Measurements from ENCODE around the gene SIGLEC10. TPM values are rescaled to one million over a fixed set of nuclear protein-coding genes. Genes with fewer than 3 reads are reported as not detected.
A peak's percentile ranks its signal among the peaks of the same experiment; 100 is the strongest.

Gene SIGLEC10
- total RNA-seq, 1 experiment from 2014 or later, result not detected

DNA sequence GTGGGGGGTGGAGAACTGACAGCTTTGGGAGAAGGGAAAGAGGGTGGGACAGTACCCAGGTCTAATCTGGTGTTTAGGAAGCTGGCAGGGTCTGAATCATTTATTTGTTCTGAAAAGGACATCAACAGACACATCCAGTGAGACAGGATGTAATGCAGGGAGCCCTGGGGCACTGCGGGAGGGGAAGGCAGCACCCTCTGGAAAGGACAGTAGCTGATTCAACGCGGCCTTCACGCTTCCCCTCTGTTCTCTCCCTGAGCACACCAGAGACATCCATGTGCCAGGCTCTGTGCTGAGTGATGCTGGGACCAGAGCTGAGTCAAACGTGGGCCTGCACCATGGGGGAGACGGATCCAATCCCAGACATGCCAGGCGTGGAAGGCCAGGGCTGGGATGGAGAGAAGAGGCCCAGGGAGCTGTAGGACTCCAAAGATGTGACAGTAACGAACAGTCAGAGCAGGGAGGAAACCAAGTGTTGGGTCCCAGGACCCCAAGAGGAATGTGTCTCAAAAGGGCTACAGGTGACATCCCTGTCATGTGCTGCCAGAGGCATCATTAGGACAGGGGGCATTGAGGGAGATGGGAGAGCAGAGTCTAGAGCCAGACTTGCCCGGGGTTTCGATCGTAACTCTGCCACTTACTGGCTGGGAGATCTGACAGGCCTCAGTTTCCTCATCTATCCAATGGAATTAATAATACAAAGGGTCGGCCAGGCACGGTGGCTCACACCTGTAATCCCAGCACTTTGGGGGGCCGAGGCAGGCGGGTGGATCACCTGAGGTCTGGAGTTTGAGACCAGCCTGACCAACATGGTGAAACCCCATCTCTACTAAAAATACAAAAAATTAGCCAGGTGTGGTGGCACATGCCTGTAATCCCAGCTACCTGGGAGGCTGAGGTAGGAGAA is 53.0 kb downstream of the SIGLEC10 start:
- no peak for ATAC-seq
- H3K9ac ChIP-seq (ENCODE audit: low read length), result peak overlapping the region; percentile 53; the same call in 1 of the 2 replicates

More for the DNA sequence above, 53.0 kb downstream of the SIGLEC10 start:
- ChIA-PET RAD21 (ENCODE audit: low non-redundant PET in 1 of 2, low total read pairs in 2 of 2, uncharacterized antibody in 2 of 2, unreplicated experiment in 2 of 2) (interaction anchor here in 1 of 2 experiments (0.5 kb wide), 1 partner anchor 16 kb away, joined by 4 read pairs; no protein-coding TSS in a partner anchor), CTCF (interaction anchor here (0.8 kb wide), 1 partner anchor 25 kb away, joined by 4 read pairs; no protein-coding TSS in a partner anchor), POLR2A (interaction anchor here (1.2 kb wide), 1 partner anchor 25 kb away, joined by 3 read pairs; no protein-coding TSS in a partner anchor)
- H2AFZ ChIP-seq (ENCODE audit: low read depth, low read length, poor library complexity, severe bottlenecking), result no peak overlapping the region
- peaks cover 54% of the 10 kb centered on the region for H3K79me2 ChIP-seq (ENCODE audit: insufficient read depth, low read length)
- no peak overlapping the region; the same call in 1 of the 2 replicates for H3K27ac ChIP-seq (ENCODE audit: low read depth, low read length)
- TF ChIP-seq, protein P1, sequence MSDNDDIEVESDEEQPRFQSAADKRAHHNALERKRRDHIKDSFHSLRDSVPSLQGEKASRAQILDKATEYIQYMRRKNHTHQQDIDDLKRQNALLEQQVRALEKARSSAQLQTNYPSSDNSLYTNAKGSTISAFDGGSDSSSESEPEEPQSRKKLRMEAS (IDR thresholded peaks at IDR 0.05), result no peak
- no peak for TF ChIP-seq FOSL1 (IDR thresholded peaks at IDR 0.05; ENCODE audit: low read depth)
- no peak for TF ChIP-seq TCF7L2 (IDR thresholded peaks at IDR 0.05; ENCODE audit: borderline replicate concordance, extremely low read depth, insufficient read depth, insufficient read length)
- TF ChIP-seq, protein P2, sequence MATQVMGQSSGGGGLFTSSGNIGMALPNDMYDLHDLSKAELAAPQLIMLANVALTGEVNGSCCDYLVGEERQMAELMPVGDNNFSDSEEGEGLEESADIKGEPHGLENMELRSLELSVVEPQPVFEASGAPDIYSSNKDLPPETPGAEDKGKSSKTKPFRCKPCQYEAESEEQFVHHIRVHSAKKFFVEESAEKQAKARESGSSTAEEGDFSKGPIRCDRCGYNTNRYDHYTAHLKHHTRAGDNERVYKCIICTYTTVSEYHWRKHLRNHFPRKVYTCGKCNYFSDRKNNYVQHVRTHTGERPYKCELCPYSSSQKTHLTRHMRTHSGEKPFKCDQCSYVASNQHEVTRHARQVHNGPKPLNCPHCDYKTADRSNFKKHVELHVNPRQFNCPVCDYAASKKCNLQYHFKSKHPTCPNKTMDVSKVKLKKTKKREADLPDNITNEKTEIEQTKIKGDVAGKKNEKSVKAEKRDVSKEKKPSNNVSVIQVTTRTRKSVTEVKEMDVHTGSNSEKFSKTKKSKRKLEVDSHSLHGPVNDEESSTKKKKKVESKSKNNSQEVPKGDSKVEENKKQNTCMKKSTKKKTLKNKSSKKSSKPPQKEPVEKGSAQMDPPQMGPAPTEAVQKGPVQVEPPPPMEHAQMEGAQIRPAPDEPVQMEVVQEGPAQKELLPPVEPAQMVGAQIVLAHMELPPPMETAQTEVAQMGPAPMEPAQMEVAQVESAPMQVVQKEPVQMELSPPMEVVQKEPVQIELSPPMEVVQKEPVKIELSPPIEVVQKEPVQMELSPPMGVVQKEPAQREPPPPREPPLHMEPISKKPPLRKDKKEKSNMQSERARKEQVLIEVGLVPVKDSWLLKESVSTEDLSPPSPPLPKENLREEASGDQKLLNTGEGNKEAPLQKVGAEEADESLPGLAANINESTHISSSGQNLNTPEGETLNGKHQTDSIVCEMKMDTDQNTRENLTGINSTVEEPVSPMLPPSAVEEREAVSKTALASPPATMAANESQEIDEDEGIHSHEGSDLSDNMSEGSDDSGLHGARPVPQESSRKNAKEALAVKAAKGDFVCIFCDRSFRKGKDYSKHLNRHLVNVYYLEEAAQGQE (IDR thresholded peaks at IDR 0.05; ENCODE audit: low read depth), result no peak
- no peak for TF ChIP-seq CBX3 (IDR thresholded peaks at IDR 0.05; ENCODE audit: low read depth)
- no peak for TF ChIP-seq ZNF274 (IDR thresholded peaks at IDR 0.05; ENCODE audit: low read depth, low read length)
- TF ChIP-seq EZH2 (IDR thresholded peaks at IDR 0.05), result no peak
- no peak for TF ChIP-seq CEBPB (IDR thresholded peaks at IDR 0.05; ENCODE audit: low read depth)
- no peak for TF ChIP-seq RAD21 (IDR thresholded peaks at IDR 0.05; ENCODE audit: low read depth)
- no peak for TF ChIP-seq POLR2AphosphoS5 (IDR thresholded peaks at IDR 0.05; ENCODE audit: low read depth, low read length)
- TF ChIP-seq POLR2A (IDR thresholded peaks at IDR 0.05; ENCODE audit: borderline replicate concordance, extremely low read depth, insufficient read depth, insufficient read length), result no peak
- TF ChIP-seq JUND (IDR thresholded peaks at IDR 0.05), result no peak
- TF ChIP-seq, protein P3, sequence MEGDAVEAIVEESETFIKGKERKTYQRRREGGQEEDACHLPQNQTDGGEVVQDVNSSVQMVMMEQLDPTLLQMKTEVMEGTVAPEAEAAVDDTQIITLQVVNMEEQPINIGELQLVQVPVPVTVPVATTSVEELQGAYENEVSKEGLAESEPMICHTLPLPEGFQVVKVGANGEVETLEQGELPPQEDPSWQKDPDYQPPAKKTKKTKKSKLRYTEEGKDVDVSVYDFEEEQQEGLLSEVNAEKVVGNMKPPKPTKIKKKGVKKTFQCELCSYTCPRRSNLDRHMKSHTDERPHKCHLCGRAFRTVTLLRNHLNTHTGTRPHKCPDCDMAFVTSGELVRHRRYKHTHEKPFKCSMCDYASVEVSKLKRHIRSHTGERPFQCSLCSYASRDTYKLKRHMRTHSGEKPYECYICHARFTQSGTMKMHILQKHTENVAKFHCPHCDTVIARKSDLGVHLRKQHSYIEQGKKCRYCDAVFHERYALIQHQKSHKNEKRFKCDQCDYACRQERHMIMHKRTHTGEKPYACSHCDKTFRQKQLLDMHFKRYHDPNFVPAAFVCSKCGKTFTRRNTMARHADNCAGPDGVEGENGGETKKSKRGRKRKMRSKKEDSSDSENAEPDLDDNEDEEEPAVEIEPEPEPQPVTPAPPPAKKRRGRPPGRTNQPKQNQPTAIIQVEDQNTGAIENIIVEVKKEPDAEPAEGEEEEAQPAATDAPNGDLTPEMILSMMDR (IDR thresholded peaks at IDR 0.05 in 2 of 3, conservative IDR thresholded peaks at IDR 0.05 in 1 of 3; ENCODE audit: borderline replicate concordance in 1 of 3, insufficient read depth in 1 of 3, low read depth in 2 of 3, low read length in 2 of 3), result no peak
- no peak for DNase-seq (ENCODE audit: low read depth, low spot score)
- BruUV-seq (replicated peaks), result no TSS peak
- no peaks in the 10 kb centered on the region for H3K27me3 ChIP-seq (ENCODE audit: insufficient read depth, low read length)
- H3K9me2 ChIP-seq (ENCODE audit: insufficient read depth), result no peaks in the 10 kb centered on the region
- no peaks in the 10 kb centered on the region for H4K20me1 ChIP-seq (ENCODE audit: insufficient read depth)
- peak overlapping the region; percentile 30 for H3K4me2 ChIP-seq (ENCODE audit: low read length)
- intact Hi-C loops (cut with micrococcal nuclease), result no loop called here
- H3K36me3 ChIP-seq (ENCODE audit: control insufficient read depth in 1 of 2, insufficient read depth in 2 of 2, low read length in 2 of 2), result no peaks in the 10 kb centered on the region
- H3K4me1 ChIP-seq (ENCODE audit: control insufficient read depth in 1 of 2, insufficient read depth in 2 of 2, low read length in 2 of 2), result peaks cover 42 to 67% of the 10 kb centered on the region in 2 experiments
- no peak overlapping the region for H3K4me3 ChIP-seq (replicated peaks in 1 of 2; ENCODE audit: low read depth in 1 of 2, low read length in 2 of 2)
- no peaks in the 10 kb centered on the region for H3K9me3 ChIP-seq (ENCODE audit: control insufficient read depth in 1 of 2, insufficient read depth in 1 of 2, low read depth in 1 of 2, low read length in 2 of 2)

All from HCT116 (cell line).